GM19395 (cell line): ENCODE data around the gene ERGIC1.

Source experiments
- ATAC-seq: cut with Tn5 transposase; IDR thresholded peaks from one replicate; pipeline ENCODE4 v1.9.1; 2021; ENCODE audit warnings: mild to moderate bottlenecking, moderate library complexity; ENCODE audit not compliant: unreplicated experiment

ERGIC1 gene

GRCh38 chr5:172915514-172915913, 81.5 kb downstream of the ERGIC1 start:
- ATAC-seq: no peak

DNA sequence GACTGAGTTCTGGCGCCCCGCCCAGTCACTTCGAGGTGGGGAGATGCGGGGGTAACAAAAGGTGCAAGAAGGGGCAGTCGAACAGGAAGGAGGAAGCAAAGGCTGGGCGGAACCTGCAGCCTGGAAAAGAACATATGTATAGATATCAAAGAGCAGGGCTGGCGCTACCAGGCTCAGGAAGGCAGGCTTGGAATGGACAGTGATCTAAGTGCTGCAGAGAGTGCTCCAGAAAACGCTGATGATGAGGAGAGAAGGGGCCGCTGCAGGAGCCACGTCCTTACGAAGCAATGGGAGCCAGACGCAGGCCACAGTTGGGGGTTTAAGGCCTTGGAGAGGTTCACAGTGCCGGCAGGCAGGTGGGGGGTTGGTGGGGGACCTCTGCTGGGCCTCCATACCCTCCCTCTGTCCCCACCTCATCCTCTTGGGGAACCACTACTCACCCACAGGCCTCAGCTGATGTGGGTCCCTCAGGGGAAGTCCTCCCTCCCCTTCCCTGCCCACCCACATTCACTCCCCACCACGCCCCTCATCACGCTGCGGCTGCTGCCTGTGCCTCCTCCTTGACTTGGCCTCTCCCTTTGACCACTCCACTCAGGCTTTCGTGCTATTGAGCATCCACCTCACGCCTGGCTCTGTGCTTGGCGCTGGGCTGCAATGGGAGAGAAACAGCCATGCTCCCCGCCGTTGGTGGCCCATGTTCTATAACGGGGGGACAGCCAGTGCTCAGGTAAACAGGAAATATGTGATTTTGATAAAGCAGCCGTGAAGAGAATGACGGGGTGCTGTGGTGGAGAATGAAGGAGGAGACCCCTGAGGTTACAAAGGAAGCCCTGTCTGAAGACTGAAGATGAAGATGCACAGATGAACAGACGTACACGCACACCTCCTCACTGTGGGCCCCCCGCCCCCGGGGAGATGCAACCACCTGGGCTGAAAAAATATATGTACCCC, 84.6 kb downstream of the ERGIC1 start:
- ATAC-seq: no peak

GRCh38 chr5:172919525-172920446, 85.7 kb downstream of the ERGIC1 start:
- no peak for ATAC-seq

- ATAC-seq: no peak
Measured at GRCh38 chr5:172920447-172920849, 86.4 kb downstream of the ERGIC1 start.

- ATAC-seq: no peak
Measured at GRCh38 chr5:172920995-172921394, 86.9 kb downstream of the ERGIC1 start.

GRCh38 chr5:172921906-172922305, 87.9 kb downstream of the ERGIC1 start:
- ATAC-seq: no peak

- ATAC-seq: no peak
Measured at GRCh38 chr5:172923539-172923938, 89.5 kb downstream of the ERGIC1 start.

GRCh38 chr5:172925336-172925948, 91.4 kb downstream of the ERGIC1 start:
- ATAC-seq: no peak

- ATAC-seq: no peak
Measured at GRCh38 chr5:172926008-172926523, 92.0 kb downstream of the ERGIC1 start.

DNA sequence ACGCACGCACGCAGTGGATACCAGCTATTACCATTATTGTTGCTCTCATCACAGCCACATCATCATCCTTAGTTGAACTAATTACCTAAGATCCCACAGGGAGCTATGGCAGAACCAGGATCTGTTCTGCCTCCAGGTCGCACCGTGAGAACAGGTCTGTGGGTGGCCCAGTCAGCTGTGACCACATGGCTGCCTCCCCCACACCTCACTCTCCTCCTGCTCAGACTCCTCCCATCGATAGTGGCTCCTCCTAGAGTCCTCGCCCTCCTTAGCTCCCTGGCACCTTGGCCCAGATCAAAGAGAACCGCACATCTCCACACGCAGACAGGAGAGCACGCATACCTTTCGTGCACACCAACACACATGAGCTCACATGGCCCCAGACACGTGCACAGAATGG, 92.7 kb downstream of the ERGIC1 start:
- ATAC-seq: no peak

GRCh38 chr5:172929371-172929838, 95.4 kb downstream of the ERGIC1 start:
- ATAC-seq: no peak

- ATAC-seq: no peak
Measured at GRCh38 chr5:172931001-172931536, 97.0 kb downstream of the ERGIC1 start.

GRCh38 chr5:172932313-172933017, 98.4 kb downstream of the ERGIC1 start:
- peak; percentile 76 for ATAC-seq

DNA sequence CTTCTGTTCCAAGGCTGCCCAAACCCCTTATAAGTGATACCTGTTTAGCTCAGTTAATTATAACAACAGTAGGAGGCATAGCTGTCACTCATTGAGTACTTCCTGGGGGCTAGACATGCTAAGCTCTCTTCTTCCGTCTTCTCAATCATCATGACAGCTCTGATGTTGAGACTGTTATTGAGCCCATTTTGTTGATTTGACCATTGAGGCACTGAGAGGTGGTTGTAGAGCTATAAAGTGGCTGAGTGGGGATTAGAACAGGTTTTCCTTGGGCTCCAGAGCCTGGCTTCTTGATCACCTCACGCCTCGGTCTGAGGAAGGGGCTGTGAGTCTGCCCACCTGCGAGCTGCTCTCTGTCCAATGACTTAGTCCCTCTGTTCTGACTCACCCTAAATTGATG, 99.2 kb downstream of the ERGIC1 start:
- ATAC-seq: no peak

DNA sequence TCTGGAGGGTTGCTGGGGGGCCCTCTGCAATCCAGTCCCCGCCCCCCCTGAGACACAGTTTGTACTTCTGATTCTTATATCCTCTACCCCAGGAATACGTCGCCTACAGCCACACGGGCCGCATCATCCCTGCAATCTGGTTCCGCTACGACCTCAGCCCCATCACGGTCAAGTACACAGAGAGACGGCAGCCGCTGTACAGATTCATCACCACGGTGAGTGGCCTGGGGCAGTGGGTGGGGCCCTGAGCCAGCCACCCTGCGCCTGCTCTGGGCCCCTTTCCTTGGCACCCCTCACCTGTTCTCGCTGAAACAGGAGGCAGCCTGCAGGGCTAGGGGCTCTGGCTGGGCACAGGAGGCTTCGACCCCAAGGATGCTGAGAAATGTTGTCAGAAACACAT, 101.0 kb downstream of the ERGIC1 start:
- ATAC-seq: no peak

DNA sequence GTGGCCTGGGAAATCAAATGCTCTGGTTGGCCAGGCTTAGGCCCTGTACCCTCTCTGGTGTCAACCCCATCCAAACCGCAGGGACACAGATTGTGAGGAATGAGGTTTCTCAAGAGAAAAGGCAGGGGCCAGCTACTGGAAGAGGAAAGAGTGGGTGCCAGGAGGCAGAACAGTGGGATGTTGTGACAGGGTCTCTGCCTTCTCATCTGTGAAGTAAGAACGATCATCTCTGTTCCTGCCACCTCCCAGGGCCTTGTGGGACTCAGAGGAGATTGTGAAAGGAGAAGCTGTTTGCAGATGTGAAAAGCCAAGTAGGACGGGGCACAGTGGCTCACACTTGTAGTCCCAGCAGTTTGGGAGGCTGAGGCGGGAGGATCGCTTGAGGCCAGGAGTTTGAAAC, 102.3 kb downstream of the ERGIC1 start:
- ATAC-seq: no peak

GRCh38 chr5:172939071-172939470, 105.0 kb downstream of the ERGIC1 start:
- ATAC-seq: no peak

- no peak for ATAC-seq
Measured at GRCh38 chr5:172939611-172940267, 105.7 kb downstream of the ERGIC1 start.

DNA sequence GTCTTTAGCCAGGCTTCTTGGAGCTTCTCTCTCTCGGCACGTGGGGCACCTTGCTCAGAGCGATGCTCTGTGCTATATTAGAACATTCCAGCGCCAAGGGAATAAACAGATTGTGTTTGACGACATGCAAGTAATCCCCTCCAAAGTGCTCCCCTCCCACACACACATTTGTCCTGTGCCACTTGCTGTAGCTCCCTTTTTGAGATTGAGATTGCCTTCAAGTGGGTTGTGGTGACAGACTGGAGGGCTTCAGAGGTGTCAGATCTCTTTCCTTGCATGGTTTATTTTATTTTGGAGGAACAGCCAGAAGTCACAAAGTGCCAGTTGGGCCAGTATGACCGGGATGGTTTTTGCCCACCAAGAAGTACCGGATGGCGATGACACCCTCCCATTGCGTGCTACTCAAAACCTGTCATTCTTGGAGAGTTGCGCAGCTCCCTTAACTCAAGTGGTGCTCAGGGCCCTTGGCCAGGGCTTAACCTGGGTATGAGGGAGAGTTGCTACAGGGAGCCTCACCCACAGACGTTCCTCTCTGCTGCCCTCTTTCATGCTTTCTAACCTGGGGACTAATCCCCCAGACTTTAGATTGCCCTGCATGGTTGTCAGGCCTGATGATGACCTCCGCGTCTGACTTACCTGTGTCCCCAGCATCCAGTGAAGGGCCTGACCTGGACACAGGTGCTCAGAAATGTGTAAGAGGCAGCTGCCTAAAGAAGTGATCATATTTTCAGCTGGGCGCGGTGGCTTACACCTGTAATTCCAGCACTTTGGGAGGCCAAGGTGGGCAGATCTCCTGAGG, 106.4 kb downstream of the ERGIC1 start:
- ATAC-seq: no peak
